SU-DHL-6 (cell line): ENCODE measurements around the gene PKP2.

Experiments used
- H2AFZ ChIP-seq: fragments of 200-600 bp; sonication (generic); 2 replicates; pipeline ENCODE4 v1.6.1; 2014; ENCODE audit warnings: low read depth, mild to moderate bottlenecking, moderate library complexity, mixed read lengths, antibody characterized with exemption, low read length; ENCODE audit not compliant: severe bottlenecking
- H3F3A ChIP-seq: fragments of 200-600 bp; shearing (Covaris generic); 2 replicates; pipeline ENCODE4 v1.6.0; 2016; ENCODE audit warnings: antibody characterized with exemption, mild to moderate bottlenecking; ENCODE audit not compliant: insufficient read depth
- H3K27ac ChIP-seq: fragments of 200-600 bp; sonication (generic); 2 replicates; pipeline ENCODE4 v1.5.1; 2016; ENCODE audit warnings: low read depth, mild to moderate bottlenecking, low read length, moderate library complexity, mixed read lengths
- H3K27me3 ChIP-seq: fragments of 200-600 bp; sonication (generic), shearing (Covaris generic); 2 replicates; pipeline ENCODE4 v1.6.0; 2014; ENCODE audit warnings: mild to moderate bottlenecking, low read length
- H3K36me3 ChIP-seq: fragments of 200-600 bp; sonication (generic); 2 replicates; pipeline ENCODE4 v1.6.1; 2014; ENCODE audit warnings: mild to moderate bottlenecking, low read length, mixed read lengths
- H3K4me2 ChIP-seq: fragments of 300-600, 200-600 bp; shearing (Covaris generic), sonication (generic); 2 replicates; pipeline ENCODE4 v1.6.0; 2014; ENCODE audit warnings: low read length, low read depth, mild to moderate bottlenecking; ENCODE audit not compliant: poor library complexity, severe bottlenecking
- H3K4me3 ChIP-seq: fragments of 200-600 bp; sonication (generic); 2 replicates; pipeline ENCODE4 v1.5.1; 2014; ENCODE audit warnings: antibody characterized with exemption, low read length, mild to moderate bottlenecking, mixed read lengths; ENCODE audit not compliant: insufficient read depth, poor library complexity, severe bottlenecking
- H3K79me2 ChIP-seq: fragments of 200-600 bp; sonication (generic); 2 replicates; pipeline ENCODE4 v1.6.1; 2014; ENCODE audit warnings: mild to moderate bottlenecking, low read length, moderate library complexity; ENCODE audit not compliant: insufficient read depth
- H3K9ac ChIP-seq: fragments of 200-600 bp; sonication (generic); 2 replicates; pipeline ENCODE4 v1.7.0; 2014; ENCODE audit warnings: mild to moderate bottlenecking, low read length
- H3K9me2 ChIP-seq: fragments of 200-600 bp; sonication (generic); replicated peaks from 2 replicates; pipeline ENCODE4 v1.6.1; 2014; ENCODE audit warnings: low read length; ENCODE audit not compliant: insufficient read depth
- H3K9me3 ChIP-seq: fragments of 200-600 bp; sonication (generic); 2 replicates; pipeline ENCODE4 v1.6.1; 2014; ENCODE audit warnings: low read length, mixed read lengths; ENCODE audit not compliant: insufficient read depth
- H4K20me1 ChIP-seq: fragments of 200-600 bp; sonication (generic); 2 replicates; pipeline ENCODE4 v1.6.1; 2014; ENCODE audit warnings: low read depth, mild to moderate bottlenecking, antibody characterized with exemption, low read length, moderate library complexity, mixed read lengths
- CTCF ChIP-seq: fragments of 200-600 bp; sonication (generic); IDR thresholded peaks from one replicate; pipeline ENCODE4 v1.5.1; 2017; ENCODE audit warnings: antibody characterized with exemption, mild to moderate bottlenecking, low read length, moderate library complexity; ENCODE audit not compliant: insufficient read depth, poor library complexity, severe bottlenecking
- EZH2phosphoT487 ChIP-seq: fragments of 200-600 bp; sonication (generic), shearing (Covaris generic); conservative IDR thresholded peaks from 2 replicates; pipeline ENCODE4 v1.6.1; 2018; ENCODE audit warnings: mild to moderate bottlenecking, antibody characterized with exemption, low read length, moderate library complexity, mixed read lengths

PKP2 gene

GRCh38 chr12:32889011-32889760 lies 7.4 kb downstream of the PKP2 start:
- H3K27me3 ChIP-seq = no peaks in the 10 kb centered on the region
- no peak overlapping the region for H3K9ac ChIP-seq
- H4K20me1 ChIP-seq = no peaks in the 10 kb centered on the region
- H3K9me3 ChIP-seq = no peaks in the 10 kb centered on the region
- no peak overlapping the region for H3K4me3 ChIP-seq
- no peak overlapping the region for H2AFZ ChIP-seq
- TF ChIP-seq CTCF = no peak
- no peak for TF ChIP-seq EZH2phosphoT487
- H3K27ac ChIP-seq = no peak overlapping the region
- no peaks in the 10 kb centered on the region for H3K9me2 ChIP-seq
- H3K79me2 ChIP-seq = no peaks in the 10 kb centered on the region
- no peaks in the 10 kb centered on the region for H3K36me3 ChIP-seq
- H3K4me2 ChIP-seq = no peak overlapping the region
- no peaks in the 10 kb centered on the region for H3F3A ChIP-seq

- no peaks in the 10 kb centered on the region for H3K27me3 ChIP-seq
- H3K27ac ChIP-seq = no peak overlapping the region
- no peaks in the 10 kb centered on the region for H3K36me3 ChIP-seq
- H3K79me2 ChIP-seq = no peaks in the 10 kb centered on the region
- no peak overlapping the region for H3K4me3 ChIP-seq
- H4K20me1 ChIP-seq = no peaks in the 10 kb centered on the region
- H3K4me2 ChIP-seq = no peak overlapping the region
- H3K9me3 ChIP-seq = no peaks in the 10 kb centered on the region
- H3K9me2 ChIP-seq = no peaks in the 10 kb centered on the region
- H3F3A ChIP-seq = no peaks in the 10 kb centered on the region
- no peak for TF ChIP-seq EZH2phosphoT487
- H2AFZ ChIP-seq = no peak overlapping the region
- H3K9ac ChIP-seq = no peak overlapping the region
Observed at GRCh38 chr12:32887058-32887457, 9.5 kb downstream of the PKP2 start.

- no peak for TF ChIP-seq EZH2phosphoT487
- TF ChIP-seq CTCF = no peak
- no peaks in the 10 kb centered on the region for H3K79me2 ChIP-seq
- H3K4me3 ChIP-seq = no peak overlapping the region
Observed at GRCh38 chr12:32885831-32886230, 10.7 kb downstream of the PKP2 start.

GRCh38 chr12:32884962-32885361 lies 11.6 kb downstream of the PKP2 start:
- no peak overlapping the region for H3K9ac ChIP-seq
- no peaks in the 10 kb centered on the region for H3K9me2 ChIP-seq

More at GRCh38 chr12:32885831-32886230, 10.7 kb downstream of the PKP2 start:
- H3K27me3 ChIP-seq = no peaks in the 10 kb centered on the region
- H3K36me3 ChIP-seq = no peaks in the 10 kb centered on the region
- H3F3A ChIP-seq = no peaks in the 10 kb centered on the region
- H2AFZ ChIP-seq = no peak overlapping the region
- H3K9me2 ChIP-seq = no peaks in the 10 kb centered on the region
- H3K4me2 ChIP-seq = no peak overlapping the region
- no peak overlapping the region for H3K27ac ChIP-seq
- no peak overlapping the region for H3K9ac ChIP-seq
- no peaks in the 10 kb centered on the region for H4K20me1 ChIP-seq
- no peaks in the 10 kb centered on the region for H3K9me3 ChIP-seq

More at GRCh38 chr12:32884962-32885361, 11.6 kb downstream of the PKP2 start:
- no peak overlapping the region for H3K27ac ChIP-seq
- H3F3A ChIP-seq = no peaks in the 10 kb centered on the region
- no peaks in the 10 kb centered on the region for H3K79me2 ChIP-seq
- H3K36me3 ChIP-seq = no peaks in the 10 kb centered on the region
- TF ChIP-seq CTCF (no peak), EZH2phosphoT487 (no peak)
- H3K27me3 ChIP-seq = no peaks in the 10 kb centered on the region
- no peak overlapping the region for H3K4me2 ChIP-seq
- no peak overlapping the region for H2AFZ ChIP-seq
- no peak overlapping the region for H3K4me3 ChIP-seq
- H3K9me3 ChIP-seq = no peaks in the 10 kb centered on the region
- no peaks in the 10 kb centered on the region for H4K20me1 ChIP-seq
